OCI-LY7 (cell line): ENCODE results near the gene TMEM72. TPM values are rescaled to one million over a fixed set of nuclear protein-coding genes. Genes with fewer than 3 reads are reported as not detected.

Source experiments
- BruUV-seq: library from RNA; stranded (reverse); fragments of 400-500 nt; replicated peaks from 2 replicates; lab custom pipeline; 2021; lab: Mats Ljungman, UMichigan
- CTCF ChIA-PET: fragments of 300-600 bp; sonication (Branson Sonifier 250); formaldehyde crosslinking; loops from one replicate; lab custom pipeline; 2022; ENCODE audit warnings: antibody characterized with exemption; ENCODE audit not compliant: unreplicated experiment; lab: Charles Lee
- POLR2A ChIA-PET: fragments of 300-600 bp; sonication (Branson Sonifier 250); formaldehyde crosslinking; loops from one replicate; lab custom pipeline; 2022; ENCODE audit warnings: antibody characterized with exemption; lab: Charles Lee
- DNase-seq: peaks from one replicate; pipeline ENCODE4 v3.0.0-alpha.2; 2015; ENCODE audit warnings: low spot score
- H2AFZ ChIP-seq: fragments of 200-600 bp; sonication (generic), shearing (Covaris generic); 2 replicates; pipeline ENCODE4 v1.6.1; 2014; ENCODE audit warnings: mild to moderate bottlenecking, antibody characterized with exemption, low read length, moderate library complexity
- H3K27ac ChIP-seq: fragments of 200-600 bp; sonication (generic); 2 replicates; pipeline ENCODE4 v1.5.1; 2014; ENCODE audit warnings: mixed run types, low read depth, mild to moderate bottlenecking, moderate library complexity, low read length, inconsistent platforms; ENCODE audit not compliant: poor library complexity, severe bottlenecking
- H3K36me3 ChIP-seq: fragments of 200-600 bp; sonication (generic); 2 replicates; pipeline ENCODE4 v1.6.1; 2014; ENCODE audit warnings: mild to moderate bottlenecking, antibody characterized with exemption, low read length, moderate library complexity, mixed read lengths; ENCODE audit not compliant: insufficient read depth
- H3K4me1 ChIP-seq: fragments of 200-600 bp; sonication (generic); 2 replicates; pipeline ENCODE4 v1.5.1; 2014; ENCODE audit warnings: mild to moderate bottlenecking, low read length; ENCODE audit not compliant: insufficient read depth, poor library complexity, severe bottlenecking
- H3K4me2 ChIP-seq: fragments of 200-600 bp; sonication (generic); 2 replicates; pipeline ENCODE4 v1.6.1; 2014; ENCODE audit warnings: mild to moderate bottlenecking, low read length
- H3K4me3 ChIP-seq: fragments of 200-600 bp; sonication (generic); 2 replicates; pipeline ENCODE4 v1.5.1; 2014; ENCODE audit warnings: mild to moderate bottlenecking, low read depth, low read length; ENCODE audit not compliant: poor library complexity, severe bottlenecking
- H3K79me2 ChIP-seq: fragments of 200-600 bp; sonication (generic); 2 replicates; pipeline ENCODE4 v1.6.1; 2016; ENCODE audit warnings: low read depth, mild to moderate bottlenecking, low read length, moderate library complexity, mixed read lengths; ENCODE audit not compliant: insufficient read depth
- H3K9me2 ChIP-seq: fragments of 200-600 bp; sonication (generic); 2 replicates; pipeline ENCODE4 v1.6.1; 2016; ENCODE audit warnings: mild to moderate bottlenecking, low read length, mixed read lengths; ENCODE audit not compliant: insufficient read depth
- H3K9me3 ChIP-seq: fragments of 200-600 bp; sonication (generic); 2 replicates; pipeline ENCODE4 v1.6.1; 2014; ENCODE audit warnings: mild to moderate bottlenecking, mixed run types, low read length, mixed read lengths
- H4K20me1 ChIP-seq: fragments of 200-600 bp; sonication (generic); 2 replicates; pipeline ENCODE4 v1.6.1; 2014; ENCODE audit warnings: mild to moderate bottlenecking, antibody characterized with exemption, low read length, moderate library complexity, mixed read lengths; ENCODE audit not compliant: insufficient read depth
- CTCF ChIP-seq: fragments of 200-600 bp; sonication (generic); conservative IDR thresholded peaks from 2 replicates; pipeline ENCODE4 v1.5.1; 2014; ENCODE audit warnings: mild to moderate bottlenecking, antibody characterized with exemption, low read length, moderate library complexity, mixed read lengths
- EZH2phosphoT487 ChIP-seq: fragments of 200-600 bp; sonication (generic); IDR thresholded peaks from 2 replicates; pipeline ENCODE4 v1.6.1; 2018; ENCODE audit warnings: low read depth, borderline replicate concordance, mild to moderate bottlenecking, mixed run types, antibody characterized with exemption, low read length, moderate library complexity, mixed read lengths
- intact Hi-C: fragments of 100-400 bp; cut with micrococcal nuclease; formaldehyde crosslinking; loops from one replicate; pipeline ENCODE4 v1.10.0; 2022; ENCODE audit not compliant: unreplicated experiment
- total RNA-seq, 2 experiments: library from RNA; depleted of rRNA in 1 of 2; stranded (reverse); fragments of >200 nt in 1 of 2; shearing (Covaris generic) in 1 of 2; gene quantifications; 2 replicates each; pipeline ENCODE4 v1.2.3, GENCODE V29; 2014 to 2022

The TMEM72 gene
- total RNA-seq, 2 experiments from 2014 or later, result not detected

GRCh38 chr10:44908066-44908749, 2.9 kb upstream of the TMEM72 start:
- DNase-seq, result no peak
- Histone ChIP-seq H3K36me3 (no peaks in the 10 kb centered on the region), H3K79me2 (no peaks in the 10 kb centered on the region), H2AFZ (no peak overlapping the region), H3K4me2 (no peak overlapping the region), H3K9me2 (no peaks in the 10 kb centered on the region), H3K4me3 (no peak overlapping the region), H3K9me3 (no peaks in the 10 kb centered on the region), H4K20me1 (no peaks in the 10 kb centered on the region), H3K27ac (no peak overlapping the region), H3K4me1 (no peaks in the 10 kb centered on the region)
- intact Hi-C loops, result no loop called here
- ChIA-PET CTCF (no interaction called here), POLR2A (no interaction called here)
- no TSS peak for BruUV-seq
- no peak for TF ChIP-seq EZH2phosphoT487
- TF ChIP-seq CTCF, result no peak

- Histone ChIP-seq H3K79me2 (no peaks in the 10 kb centered on the region), H3K9me2 (no peaks in the 10 kb centered on the region), H3K9me3 (no peaks in the 10 kb centered on the region), H3K4me1 (peaks cover 8% of the 10 kb centered on the region), H3K4me2 (no peak overlapping the region), H3K36me3 (no peaks in the 10 kb centered on the region), H3K27ac (no peak overlapping the region), H3K4me3 (no peak overlapping the region), H2AFZ (no peak overlapping the region), H4K20me1 (no peaks in the 10 kb centered on the region)
- TF ChIP-seq EZH2phosphoT487 (no peak), CTCF (no peak)
- POLR2A ChIA-PET, result interaction anchor here (0.6 kb wide), 1 partner anchor 9 kb away, joined by 3 read pairs; no protein-coding TSS in a partner anchor
- CTCF ChIA-PET, result no interaction called here
- no TSS peak for BruUV-seq
- intact Hi-C loops, result no loop called here
- DNase-seq, result no peak
Measured at GRCh38 chr10:44908936-44909630, 2.1 kb upstream of the TMEM72 start.

GRCh38 chr10:44909910-44910309, 1.2 kb upstream of the TMEM72 start:
- Histone ChIP-seq H2AFZ (no peak overlapping the region), H4K20me1 (no peaks in the 10 kb centered on the region), H3K4me2 (no peak overlapping the region), H3K9me2 (no peaks in the 10 kb centered on the region), H3K36me3 (no peaks in the 10 kb centered on the region), H3K9me3 (no peaks in the 10 kb centered on the region), H3K4me1 (peaks cover 9% of the 10 kb centered on the region), H3K79me2 (no peaks in the 10 kb centered on the region), H3K27ac (no peak overlapping the region), H3K4me3 (no peak overlapping the region)
- no TSS peak for BruUV-seq
- POLR2A ChIA-PET, result no interaction called here
- DNase-seq, result no peak
- intact Hi-C loops, result no loop called here
- CTCF ChIA-PET, result no interaction called here
- TF ChIP-seq EZH2phosphoT487 (no peak), CTCF (no peak)
